Smooth muscle cell (in vitro differentiated cells): Measurements from ENCODE around the gene SATL1. TPM values are rescaled to one million over a fixed set of nuclear protein-coding genes. Genes with fewer than 3 reads are reported as not detected.

ENCODE experiments used
- DNase-seq: peaks from one replicate; lab custom pipeline; 2025; ENCODE audit not compliant: unreplicated experiment; lab: John Stamatoyannopoulos, UW
- H2AFZ ChIP-seq: fragments of 200-600 bp; sonication (generic); 2 replicates; pipeline ENCODE4 v1.6.0; 2016; ENCODE audit warnings: antibody characterized with exemption, low read depth, mild to moderate bottlenecking
- H3F3A ChIP-seq: fragments of 200-600 bp; sonication (generic); 2 replicates; pipeline ENCODE4 v1.6.0; 2017; ENCODE audit warnings: antibody characterized with exemption, low read depth
- H3K27ac ChIP-seq: fragments of 200-600 bp; sonication (generic); 2 replicates; pipeline ENCODE4 v1.5.1; 2016; ENCODE audit warnings: low read depth, mild to moderate bottlenecking
- H3K27me3 ChIP-seq: fragments of 200-600 bp; sonication (generic); 2 replicates; pipeline ENCODE4 v1.6.1; 2016; ENCODE audit warnings: low read depth, mild to moderate bottlenecking
- H3K36me3 ChIP-seq: fragments of 200-600 bp; sonication (generic); 2 replicates; pipeline ENCODE4 v1.5.1; 2016; ENCODE audit warnings: low read depth
- H3K4me1 ChIP-seq: fragments of 200-600 bp; sonication (generic); 2 replicates; pipeline ENCODE4 v1.5.1; 2016; ENCODE audit warnings: low read depth
- H3K4me2 ChIP-seq: fragments of 200-600 bp; sonication (generic); 2 replicates; pipeline ENCODE4 v1.6.0; 2016; ENCODE audit warnings: mild to moderate bottlenecking
- H3K4me3 ChIP-seq: fragments of 200-600 bp; sonication (generic); 2 replicates; pipeline ENCODE4 v1.5.1; 2016; ENCODE audit warnings: mild to moderate bottlenecking
- H3K79me2 ChIP-seq: fragments of 200-600 bp; sonication (generic); 2 replicates; pipeline ENCODE4 v1.6.0; 2016; ENCODE audit warnings: low read depth, mild to moderate bottlenecking
- H3K9ac ChIP-seq: fragments of 200-600 bp; sonication (generic); 2 replicates; pipeline ENCODE4 v1.6.0; 2016; ENCODE audit warnings: low read depth
- H3K9me3 ChIP-seq: fragments of 200-600 bp; sonication (generic); replicated peaks from 2 replicates; pipeline ENCODE4 v1.5.1; 2016; ENCODE audit warnings: low read depth
- H4K20me1 ChIP-seq: fragments of 200-600 bp; sonication (generic); 2 replicates; pipeline ENCODE4 v1.6.0; 2016; ENCODE audit warnings: low read depth
- CTCF ChIP-seq: fragments of 200-600 bp; sonication (generic); IDR thresholded peaks from 2 replicates; pipeline ENCODE4 v1.5.1; 2017; ENCODE audit warnings: borderline replicate concordance, mild to moderate bottlenecking, antibody characterized with exemption; ENCODE audit not compliant: insufficient read depth, poor library complexity, severe bottlenecking
- WGBS: methylation state at CpG from one replicate; pipeline ENCODE4 v1.1.7; 2016; ENCODE audit warnings: low lambda C conversion rate; 5-methylcytosine and 5-hydroxymethylcytosine counted together
- polyA plus RNA-seq: library from polyadenylated mRNA; unstranded; fragments of >200 nt; fragmentation: Nextera tagmentation; extraction: Ambion mirVana; gene quantifications from 2 replicates; pipeline ENCODE4 v1.2.1, GENCODE V29; 2016
- total RNA-seq: library from RNA; depleted of rRNA; stranded (reverse); fragments of >200 nt; gene quantifications from 2 replicates; pipeline ENCODE4 v1.2.3, GENCODE V29; 2014

The SATL1 gene
- total and polyA plus RNA-seq, 2 experiments from 2014 or later: 0.11 TPM; not detected in 1

DNA sequence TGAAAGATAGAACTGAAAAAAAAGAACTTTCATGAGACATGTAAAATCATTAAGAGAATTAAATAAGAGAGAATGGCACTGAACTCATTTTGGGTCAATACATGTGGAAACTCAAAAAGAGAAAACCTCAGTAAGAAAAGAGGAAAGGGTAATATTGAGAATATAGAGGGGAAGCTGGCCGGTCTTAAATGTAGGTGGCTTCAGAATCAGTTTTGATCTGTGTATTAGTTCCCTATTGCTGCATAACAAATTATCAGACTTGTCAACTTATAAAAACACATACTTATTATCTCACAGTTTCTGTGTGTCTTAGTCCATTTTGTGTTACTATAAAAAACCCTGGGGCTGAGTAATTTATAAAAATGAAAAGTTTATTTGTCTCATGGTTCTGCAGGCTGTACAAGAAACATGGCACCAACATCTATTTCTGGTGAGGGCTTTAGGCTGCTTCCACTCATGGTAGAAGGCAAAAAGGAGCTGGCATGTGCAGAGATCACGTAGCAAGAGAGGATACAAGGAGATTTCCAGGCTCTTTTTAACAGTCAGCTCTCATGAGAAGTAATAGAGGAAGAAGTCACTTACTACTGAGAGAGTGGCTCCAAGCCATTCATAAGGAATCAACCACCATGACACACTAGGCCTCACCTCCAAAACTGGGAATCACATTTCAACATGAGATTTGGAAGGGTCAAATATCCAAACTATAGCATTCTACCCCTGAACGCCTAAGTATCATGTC, 29.6 kb downstream of the SATL1 start:
- WGBS: 64% methylated on average over 3 of the region's 3 CpGs
- Histone ChIP-seq H3K27me3 (no peaks in the 10 kb centered on the region), H3K4me1 (no peaks in the 10 kb centered on the region), H3K36me3 (no peaks in the 10 kb centered on the region), H3K27ac (no peak overlapping the region), H3K9me3 (no peaks in the 10 kb centered on the region), H3K4me2 (no peak overlapping the region), H3K79me2 (no peaks in the 10 kb centered on the region), H3K9ac (no peak overlapping the region), H3F3A (no peaks in the 10 kb centered on the region), H3K4me3 (no peak overlapping the region), H4K20me1 (no peaks in the 10 kb centered on the region), H2AFZ (no peak overlapping the region)
- DNase-seq: no peak
- no peak for TF ChIP-seq CTCF

DNA sequence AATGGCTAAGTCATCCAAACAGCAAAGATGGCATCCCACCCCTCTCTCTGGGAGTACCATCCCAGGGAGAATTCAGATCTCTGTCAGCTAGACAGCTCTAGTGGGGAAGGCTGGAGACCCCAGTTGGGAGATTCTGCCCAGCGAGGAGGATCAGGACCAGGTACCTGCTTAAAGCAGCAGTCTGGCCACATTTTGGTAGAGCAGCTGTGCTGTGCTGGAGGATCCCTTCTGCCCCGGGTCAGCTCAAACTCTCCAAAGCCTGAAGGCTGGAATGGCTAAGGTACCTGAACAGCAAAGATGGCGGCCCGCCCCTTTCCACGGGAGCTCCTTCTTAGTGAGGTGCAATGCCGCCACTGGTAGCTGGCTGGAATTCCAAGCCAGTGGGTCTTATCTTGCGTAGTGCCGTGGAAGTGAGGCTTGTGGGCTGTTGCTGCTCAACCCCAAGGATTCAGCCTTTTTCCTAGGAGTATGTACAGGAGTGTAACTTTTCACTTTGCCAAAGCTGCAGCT, 40.1 kb downstream of the SATL1 start:
- DNase-seq: no peak
- H3K79me2 ChIP-seq: no peaks in the 10 kb centered on the region
- TF ChIP-seq CTCF: no peak
- no peaks in the 10 kb centered on the region for H4K20me1 ChIP-seq
- H3K4me2 ChIP-seq: no peak overlapping the region
- H3F3A ChIP-seq: no peaks in the 10 kb centered on the region
- no peaks in the 10 kb centered on the region for H3K9me3 ChIP-seq
- no peaks in the 10 kb centered on the region for H3K4me1 ChIP-seq
- 91% methylated on average over 8 of the region's 8 CpGs for WGBS
- no peaks in the 10 kb centered on the region for H3K27me3 ChIP-seq
- no peak overlapping the region for H3K27ac ChIP-seq
- H3K9ac ChIP-seq: no peak overlapping the region
- no peak overlapping the region for H2AFZ ChIP-seq
- no peaks in the 10 kb centered on the region for H3K36me3 ChIP-seq
- no peak overlapping the region for H3K4me3 ChIP-seq

- no peak for TF ChIP-seq CTCF
- DNase-seq: no peak
- no peak overlapping the region for H3K4me3 ChIP-seq
- no peaks in the 10 kb centered on the region for H3F3A ChIP-seq
- no peak overlapping the region for H2AFZ ChIP-seq
- no peak overlapping the region for H3K4me2 ChIP-seq
- 87% methylated on average over 1 of the region's 1 CpG for WGBS
- no peaks in the 10 kb centered on the region for H3K4me1 ChIP-seq
- no peaks in the 10 kb centered on the region for H3K9me3 ChIP-seq
- H3K36me3 ChIP-seq: no peaks in the 10 kb centered on the region
- H3K27me3 ChIP-seq: no peaks in the 10 kb centered on the region
- H3K9ac ChIP-seq: no peak overlapping the region
- no peaks in the 10 kb centered on the region for H4K20me1 ChIP-seq
- H3K27ac ChIP-seq: no peak overlapping the region
- H3K79me2 ChIP-seq: no peaks in the 10 kb centered on the region
Observed at GRCh38 chrX:85196319-85196718, 47.3 kb downstream of the SATL1 start.

GRCh38 chrX:85159644-85160043, 83.9 kb downstream of the SATL1 start:
- WGBS: 68% methylated on average over 5 of the region's 5 CpGs
- DNase-seq: no peak
- H3K27ac ChIP-seq: no peak overlapping the region
- TF ChIP-seq CTCF: no peak
- no peak overlapping the region for H3K9ac ChIP-seq
- no peaks in the 10 kb centered on the region for H4K20me1 ChIP-seq
- H3K4me3 ChIP-seq: no peak overlapping the region
- H3F3A ChIP-seq: no peaks in the 10 kb centered on the region
- no peaks in the 10 kb centered on the region for H3K4me1 ChIP-seq
- H3K36me3 ChIP-seq: no peaks in the 10 kb centered on the region
- H3K27me3 ChIP-seq: no peaks in the 10 kb centered on the region
- peaks cover 5% of the 10 kb centered on the region for H3K9me3 ChIP-seq
- H3K79me2 ChIP-seq: no peaks in the 10 kb centered on the region
- H3K4me2 ChIP-seq: no peak overlapping the region
- H2AFZ ChIP-seq: no peak overlapping the region
